GM18870 (cell line): Measurements from ENCODE around the gene C9orf78.

Experiments
- ATAC-seq: cut with Tn5 transposase; IDR thresholded peaks from one replicate; pipeline ENCODE4 v1.9.1; 2021; ENCODE audit warnings: moderate library complexity; ENCODE audit not compliant: unreplicated experiment

C9orf78 gene

GRCh38 chr9:129868023-129868871 lies 33.2 kb upstream of the C9orf78 start:
- no peak for ATAC-seq

GRCh38 chr9:129867136-129868022 lies 32.3 kb upstream of the C9orf78 start:
- ATAC-seq, result no peak

DNA sequence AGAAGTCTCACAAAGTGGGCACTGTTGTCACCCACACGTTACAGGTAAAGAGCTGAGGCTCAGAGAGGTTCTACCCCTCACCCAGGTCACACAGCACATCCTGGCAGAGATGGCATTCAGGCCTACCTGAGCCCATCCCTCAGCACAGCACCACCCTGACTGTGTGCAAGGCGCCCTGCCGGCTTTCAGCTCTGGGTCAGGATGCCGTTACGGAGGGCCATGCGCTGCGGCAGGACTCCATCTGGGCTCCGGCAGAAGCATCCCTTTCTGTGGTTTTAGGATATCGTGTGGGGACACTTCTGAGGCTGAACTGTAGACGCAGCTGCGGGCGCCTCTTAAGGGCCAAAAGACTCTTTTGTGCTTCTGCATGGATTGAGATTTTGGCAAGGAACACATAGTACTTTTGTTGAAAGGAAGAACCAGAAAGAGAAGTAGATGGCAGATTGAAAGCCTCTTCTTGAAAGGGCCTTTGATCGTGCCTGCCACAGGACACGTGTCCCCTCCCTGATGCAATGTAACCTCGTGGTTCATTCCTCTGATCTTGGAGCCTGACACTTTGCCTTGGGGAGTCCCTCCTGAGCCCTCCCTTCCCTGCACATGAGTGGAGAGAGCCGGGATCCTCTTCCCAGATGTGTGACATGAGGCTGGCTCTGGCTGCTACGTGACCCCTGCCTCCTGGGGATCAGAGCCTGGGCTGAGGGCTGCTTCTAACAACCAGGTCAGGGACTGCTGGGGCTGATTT lies 31.5 kb upstream of the C9orf78 start:
- ATAC-seq, result no peak

GRCh38 chr9:129865668-129866320 lies 30.7 kb upstream of the C9orf78 start:
- ATAC-seq, result no peak

DNA sequence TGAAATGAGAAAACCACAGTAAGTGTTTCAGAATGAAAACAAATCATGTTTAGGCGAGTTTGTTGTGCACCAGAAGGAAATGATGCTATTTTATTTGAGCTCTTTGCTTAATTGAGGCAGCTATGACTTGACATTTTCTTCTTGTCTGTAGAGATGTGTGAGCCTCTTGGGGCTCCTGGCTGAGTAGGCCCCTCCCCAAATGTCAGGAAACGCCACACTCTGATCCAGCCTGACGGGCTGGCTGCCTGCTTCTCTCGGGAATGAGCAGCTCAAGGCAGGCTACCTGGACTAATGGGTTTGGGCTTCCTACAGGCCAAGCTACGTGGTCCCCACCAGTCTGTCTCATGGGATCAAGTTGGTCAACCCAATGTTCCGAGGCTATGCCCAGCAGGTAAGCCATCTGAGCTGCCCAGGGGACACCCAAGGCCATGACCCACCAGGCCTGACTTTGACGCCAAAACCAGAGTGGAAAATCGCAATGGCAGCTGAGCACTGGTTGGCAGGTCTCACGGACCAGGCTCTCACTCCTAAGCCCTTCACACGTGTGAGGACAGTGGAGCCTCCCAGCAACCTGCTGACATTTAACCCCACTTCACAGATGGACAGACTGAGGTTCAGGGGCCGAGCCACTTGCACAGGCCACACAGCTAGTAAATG lies 30.0 kb upstream of the C9orf78 start:
- no peak for ATAC-seq

GRCh38 chr9:129863059-129863690 lies 28.1 kb upstream of the C9orf78 start:
- no peak for ATAC-seq

GRCh38 chr9:129861447-129861827 lies 26.4 kb upstream of the C9orf78 start:
- ATAC-seq, result no peak

DNA sequence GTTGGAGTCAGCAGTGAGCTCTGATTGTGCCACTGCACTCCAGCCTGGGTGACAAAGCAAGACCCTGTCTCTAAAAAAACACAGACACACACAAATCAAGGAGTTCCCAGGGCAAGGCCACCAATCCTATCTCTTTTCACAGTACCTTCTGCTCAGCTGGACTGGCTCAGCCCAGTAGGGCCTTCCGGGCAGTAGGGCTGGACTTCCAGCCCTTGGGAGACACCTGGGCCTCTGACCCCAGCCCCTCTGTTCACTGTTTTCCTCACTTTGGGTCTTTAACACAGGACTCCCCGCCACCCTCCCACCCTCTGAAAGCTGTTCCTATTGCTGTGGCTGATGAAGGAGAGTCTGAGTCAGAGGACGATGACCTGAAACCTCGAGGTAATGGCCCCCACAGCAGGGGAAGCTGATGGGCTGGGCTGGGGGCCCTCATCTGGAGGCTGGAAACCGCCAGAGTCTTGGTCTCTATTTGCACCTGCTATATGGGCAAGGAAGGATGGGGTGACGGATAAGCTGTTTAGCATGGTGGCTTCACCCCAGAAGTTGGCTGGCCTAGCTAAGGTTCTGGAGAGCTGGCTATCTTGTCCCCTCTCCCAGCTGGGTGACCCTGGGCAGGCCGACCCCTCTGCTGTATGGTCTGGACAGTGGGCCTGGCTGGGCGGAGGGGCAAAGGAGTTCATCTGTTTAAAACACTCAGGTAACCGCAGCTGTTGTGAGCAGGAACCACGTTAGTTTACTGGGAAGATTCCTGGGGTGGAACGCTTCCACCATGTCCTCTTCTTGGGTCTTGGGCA lies 25.8 kb upstream of the C9orf78 start:
- ATAC-seq, result no peak

DNA sequence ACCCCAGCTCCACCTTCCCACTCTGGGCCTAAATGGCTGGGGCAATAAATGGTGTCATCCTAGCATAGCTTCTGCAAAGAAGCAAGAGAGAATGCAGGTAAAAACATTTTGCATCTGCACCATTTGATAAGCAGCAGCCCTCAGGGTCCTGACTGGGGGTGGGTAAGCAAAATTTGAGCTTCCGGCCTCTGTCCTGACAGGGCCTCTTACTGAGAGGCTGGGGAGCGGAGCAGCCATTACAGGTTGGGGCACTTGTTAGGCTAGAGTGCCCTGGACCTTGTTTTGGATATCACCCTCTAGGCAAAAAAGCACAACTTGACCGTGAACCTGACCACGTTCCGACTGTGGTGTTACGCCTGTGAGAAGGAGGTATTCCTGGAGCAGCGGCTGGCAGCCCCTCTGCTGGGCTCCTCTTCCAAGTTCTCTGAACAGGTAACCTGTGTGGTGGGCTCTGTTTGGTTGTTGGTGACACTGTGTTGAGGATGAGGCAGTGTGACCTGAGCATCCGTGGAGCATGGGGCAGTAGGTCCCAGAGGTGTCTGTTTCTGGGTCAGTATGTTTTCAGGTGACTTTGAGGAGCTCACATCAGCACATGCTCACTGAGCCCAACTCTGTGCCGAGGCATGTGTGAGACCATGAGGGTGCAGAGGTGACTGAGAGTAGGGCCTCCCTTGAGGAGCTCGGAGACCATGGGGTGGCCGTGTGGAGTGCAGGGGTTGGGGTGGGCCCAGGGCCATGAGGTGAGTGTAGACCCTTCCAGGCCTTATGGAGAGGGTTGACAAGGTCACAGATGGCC lies 23.3 kb upstream of the C9orf78 start:
- ATAC-seq, result no peak

DNA sequence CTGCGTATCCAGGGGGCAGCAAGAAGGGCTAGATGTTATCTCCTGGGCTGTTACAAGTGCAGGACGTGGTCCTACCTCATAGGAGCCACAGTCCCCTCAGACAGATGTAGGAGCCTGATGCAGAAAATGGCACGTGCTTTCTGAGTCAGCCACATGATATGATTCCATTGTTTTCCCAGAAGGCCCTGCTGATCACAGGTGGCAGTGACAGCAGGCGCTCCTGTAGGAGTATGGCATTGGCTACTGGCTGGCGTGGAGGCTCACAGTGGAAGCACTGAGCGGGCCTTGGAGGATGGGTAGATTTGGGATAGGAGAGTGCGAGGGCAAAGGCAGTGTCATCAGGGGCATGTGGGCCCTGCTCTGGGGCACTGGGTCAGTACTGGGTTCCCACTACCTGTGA lies 22.1 kb upstream of the C9orf78 start:
- ATAC-seq, result no peak

GRCh38 chr9:129854588-129855110 lies 19.6 kb upstream of the C9orf78 start:
- no peak for ATAC-seq

GRCh38 chr9:129853614-129854013 lies 18.5 kb upstream of the C9orf78 start:
- ATAC-seq, result no peak

DNA sequence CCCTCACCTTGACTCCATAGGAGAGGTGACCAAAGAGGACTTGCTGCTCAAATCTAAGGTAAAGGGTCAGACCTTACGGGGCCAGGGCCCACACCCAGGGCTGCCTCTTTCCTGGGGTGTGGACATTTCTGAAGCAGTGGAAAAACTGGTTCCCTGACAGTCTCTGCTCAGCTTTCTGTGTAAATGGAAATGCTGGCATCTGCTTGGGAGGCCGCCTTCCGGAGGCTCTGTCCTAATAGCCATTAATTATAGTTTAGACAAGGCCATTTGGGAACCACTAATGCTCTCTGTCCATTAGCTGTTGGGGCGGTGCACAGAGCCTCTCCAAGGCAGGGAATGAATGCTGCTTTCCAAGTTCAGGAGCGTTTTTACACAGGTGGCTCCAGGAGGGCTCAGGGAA lies 17.5 kb upstream of the C9orf78 start:
- no peak for ATAC-seq

- ATAC-seq, result no peak
Measured at GRCh38 chr9:129851821-129852220, 16.7 kb upstream of the C9orf78 start.

DNA sequence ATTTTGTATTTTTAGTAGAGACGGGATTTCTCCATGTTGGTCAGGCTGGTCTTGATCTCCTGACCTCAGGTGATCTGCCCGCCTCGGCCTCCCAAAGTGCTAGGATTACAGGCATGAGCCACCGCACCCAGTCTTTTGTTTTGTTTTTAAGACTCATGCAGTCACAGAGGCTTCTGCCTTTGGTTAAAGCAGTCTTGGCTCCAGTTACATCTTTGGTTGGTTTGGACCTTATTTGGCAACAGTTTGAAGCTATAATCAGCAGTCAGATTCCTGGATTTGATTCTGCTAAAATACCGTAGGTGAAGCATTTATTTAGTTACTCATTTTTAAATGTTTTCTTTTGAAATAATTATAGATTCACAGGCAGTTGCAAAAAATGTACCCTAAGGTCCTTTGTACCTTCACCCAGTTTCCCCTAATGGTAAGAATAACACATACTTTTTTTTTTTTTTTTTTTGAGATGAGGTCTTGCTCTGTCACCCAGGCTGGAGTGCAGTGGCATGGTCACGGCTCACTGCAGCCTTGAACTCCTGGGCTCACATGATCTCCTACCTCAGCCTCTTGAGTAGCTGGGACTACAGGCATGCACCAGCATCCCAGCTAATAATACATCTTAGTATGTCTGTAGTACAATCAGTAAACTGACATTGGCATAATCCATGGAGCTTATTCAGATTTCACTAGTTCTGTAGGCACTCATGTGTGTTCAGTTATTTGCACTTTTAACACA lies 15.9 kb upstream of the C9orf78 start:
- ATAC-seq, result no peak

DNA sequence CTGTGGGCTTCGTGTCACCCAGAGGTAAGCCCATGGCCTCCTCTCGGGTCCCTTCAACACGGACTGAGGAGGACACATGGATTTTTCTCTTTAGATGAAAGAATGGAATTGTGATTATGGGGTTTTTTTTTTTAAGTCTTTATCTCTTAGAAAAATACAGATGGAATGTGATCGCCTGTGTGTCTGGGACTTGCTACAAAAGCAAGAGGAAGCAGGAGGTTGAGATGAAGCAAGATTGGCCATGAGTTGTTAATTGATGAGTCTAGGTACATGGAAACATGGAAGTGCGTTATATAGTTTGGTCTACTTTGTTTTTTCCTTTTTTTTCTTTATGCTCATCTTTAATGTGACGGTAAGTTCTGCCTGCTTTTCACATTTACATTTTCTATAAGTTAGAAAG lies 14.8 kb upstream of the C9orf78 start:
- no peak for ATAC-seq

DNA sequence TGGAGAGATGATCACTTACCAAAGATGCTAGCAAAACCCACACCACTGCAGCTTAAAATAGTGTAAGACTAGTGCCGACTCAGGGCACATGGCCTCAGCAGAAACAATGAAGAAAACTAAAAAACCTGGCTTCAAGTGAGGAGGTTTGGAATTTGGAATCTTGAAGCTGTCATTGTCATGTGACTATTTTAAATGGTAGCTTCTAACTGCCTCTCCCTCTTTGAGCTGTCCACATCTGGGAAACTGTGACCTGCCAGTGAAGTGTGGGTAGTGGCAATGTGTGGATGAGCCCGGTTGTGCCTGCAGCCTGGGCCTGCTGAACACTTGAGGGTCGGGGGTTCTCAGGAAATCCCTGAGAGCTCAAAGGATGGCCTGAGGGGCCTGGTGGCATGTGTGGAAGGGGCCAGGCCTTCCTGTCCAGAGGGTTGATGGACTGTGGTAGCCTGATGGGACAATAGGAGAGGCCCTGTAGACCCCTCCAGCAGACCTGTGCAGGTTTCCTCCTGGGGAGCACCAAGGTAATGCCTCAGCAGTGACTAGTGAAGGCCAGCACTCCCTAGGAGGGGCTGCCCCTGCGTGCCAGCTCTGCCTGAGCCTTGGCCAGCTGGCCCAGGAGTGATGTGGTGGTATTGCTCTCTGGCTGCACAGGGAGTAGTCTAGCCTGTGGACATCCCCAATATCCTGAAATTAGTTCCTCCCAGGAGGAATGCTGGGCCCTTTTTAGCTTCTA lies 13.8 kb upstream of the C9orf78 start:
- ATAC-seq, result no peak
